Lung (tissue), 12 donors: ENCODE measurements around the gene BEND3. TPM values are rescaled to one million over a fixed set of nuclear protein-coding genes. Genes with fewer than 3 reads are reported as not detected.
"Not testable (repeated sequence)": the region's sequence is repeated elsewhere in the genome, so short reads cannot be mapped to it uniquely, and the experiment has no call there.

ENCODE experiments used
- ATAC-seq: fragments of 200-7000 bp; cut with Tn5 transposase; one replicate; pipeline ENCODE4 v1.9.1; 2020; ENCODE audit warnings: moderate number of reproducible peaks; ENCODE audit not compliant: insufficient read depth, low FRiP score
- DNase-seq, 3 donors: peaks; one replicate each; pipeline ENCODE4 v3.0.0-alpha.2; 2013 to 2017
- H3K27ac ChIP-seq, 2 donors: one replicate each; pipeline ENCODE4 v1.5.1; 2013; ENCODE audit warnings: mild to moderate bottlenecking in 2 of 2, moderate library complexity in 2 of 2, control low read depth in 1 of 2, inconsistent platforms in 1 of 2, low read depth in 1 of 2, low read length in 1 of 2
- H3K27me3 ChIP-seq, 3 donors: one replicate each; pipeline ENCODE4 v1.5.1; 2013; ENCODE audit warnings: low read length in 2 of 3; ENCODE audit not compliant: control insufficient read depth in 3 of 3, insufficient read depth in 3 of 3
- H3K36me3 ChIP-seq, 4 donors: one replicate each; pipeline ENCODE4 v1.5.1; 2013; ENCODE audit warnings: low read length in 4 of 4, mild to moderate bottlenecking in 1 of 4, moderate library complexity in 1 of 4; ENCODE audit not compliant: control insufficient read depth in 4 of 4, insufficient read depth in 4 of 4
- H3K4me1 ChIP-seq, 5 donors: one replicate each; pipeline ENCODE4 v1.5.1; 2013; ENCODE audit warnings: low read length in 5 of 5, mild to moderate bottlenecking in 2 of 5, moderate library complexity in 1 of 5; ENCODE audit not compliant: control insufficient read depth in 5 of 5, insufficient read depth in 5 of 5
- H3K4me3 ChIP-seq: one replicate; pipeline ENCODE4 v1.5.1; 2013; ENCODE audit warnings: mild to moderate bottlenecking, control low read depth, moderate library complexity
- H3K9ac ChIP-seq, 2 donors: one replicate each; pipeline ENCODE4 v1.5.1; 2013; ENCODE audit warnings: low read length in 2 of 2, control low read depth in 1 of 2; ENCODE audit not compliant: insufficient read depth in 1 of 2
- H3K9me3 ChIP-seq, 4 donors: one replicate each; pipeline ENCODE4 v1.5.1; 2013; ENCODE audit warnings: low read length in 3 of 4, mild to moderate bottlenecking in 1 of 4, moderate library complexity in 1 of 4; ENCODE audit not compliant: control insufficient read depth in 4 of 4, insufficient read depth in 3 of 4
- WGBS, 2 donors: extraction: QIAGEN DNeasy Blood & Tissue Kit; methylation state at CpG; one replicate each; pipeline ENCODE4 v1.1.7; 2013; 5-methylcytosine and 5-hydroxymethylcytosine counted together
- polyA plus RNA-seq, 2 donors: library from polyadenylated mRNA; stranded (reverse); fragments of 200-250 nt; gene quantifications; one replicate each; pipeline ENCODE4 v1.2.1, GENCODE V29; 2013
- total RNA-seq, 2 donors: library from RNA; depleted of rRNA in 1 of 2; stranded (reverse); fragments of >200 nt in 1 of 2; gene quantifications; one replicate each; pipeline ENCODE4 v1.2.1, GENCODE V29; 2014 to 2021
- TF ChIP-seq, protein P1 (sequence below): IDR thresholded peaks from 2 replicates; pipeline ENCODE4 v1.5.1; 2012; ENCODE audit warnings: mild to moderate bottlenecking; ENCODE audit errors: control extremely low read depth, extremely low read depth
- donor health status: control.
- donor health status: control.
- donor health status: Bipolar disorder and iron deficiency.
- donor health status: healthy.
- donor health status: DM: yes; HTN: yes; CAD: no.

The BEND3 gene
- total and polyA plus RNA-seq, 4 donors = 1.2 to 4.4 (median 2.5) TPM

DNA sequence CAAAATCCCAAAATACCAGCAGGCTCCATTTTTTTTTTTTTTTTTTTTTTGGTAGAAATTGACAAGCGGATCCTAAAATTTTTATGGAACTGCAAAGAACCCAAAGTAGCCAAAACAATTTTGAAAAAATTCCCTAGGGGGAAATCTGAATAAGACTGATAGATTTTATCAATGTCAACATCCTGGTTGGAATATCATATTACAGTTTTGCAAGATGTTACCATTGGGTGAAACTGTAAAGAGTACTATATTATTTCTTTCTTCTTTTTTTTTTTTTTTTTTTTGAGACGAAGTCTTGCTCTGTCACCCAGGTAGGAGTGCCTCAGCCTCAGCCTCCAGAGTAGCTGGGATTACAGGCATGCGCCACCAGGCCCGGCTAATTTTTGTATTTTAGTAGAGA is 29.4 kb upstream of the BEND3 start:
- H3K36me3 ChIP-seq = no peaks in the 10 kb centered on the region
- no peak overlapping the region for H3K9ac ChIP-seq
- no peak overlapping the region for H3K27ac ChIP-seq
- no peaks in the 10 kb centered on the region for H3K9me3 ChIP-seq
- DNase-seq (no peak), ATAC-seq (no peak)
- H3K4me3 ChIP-seq = no peak overlapping the region
- TF ChIP-seq, protein P1, sequence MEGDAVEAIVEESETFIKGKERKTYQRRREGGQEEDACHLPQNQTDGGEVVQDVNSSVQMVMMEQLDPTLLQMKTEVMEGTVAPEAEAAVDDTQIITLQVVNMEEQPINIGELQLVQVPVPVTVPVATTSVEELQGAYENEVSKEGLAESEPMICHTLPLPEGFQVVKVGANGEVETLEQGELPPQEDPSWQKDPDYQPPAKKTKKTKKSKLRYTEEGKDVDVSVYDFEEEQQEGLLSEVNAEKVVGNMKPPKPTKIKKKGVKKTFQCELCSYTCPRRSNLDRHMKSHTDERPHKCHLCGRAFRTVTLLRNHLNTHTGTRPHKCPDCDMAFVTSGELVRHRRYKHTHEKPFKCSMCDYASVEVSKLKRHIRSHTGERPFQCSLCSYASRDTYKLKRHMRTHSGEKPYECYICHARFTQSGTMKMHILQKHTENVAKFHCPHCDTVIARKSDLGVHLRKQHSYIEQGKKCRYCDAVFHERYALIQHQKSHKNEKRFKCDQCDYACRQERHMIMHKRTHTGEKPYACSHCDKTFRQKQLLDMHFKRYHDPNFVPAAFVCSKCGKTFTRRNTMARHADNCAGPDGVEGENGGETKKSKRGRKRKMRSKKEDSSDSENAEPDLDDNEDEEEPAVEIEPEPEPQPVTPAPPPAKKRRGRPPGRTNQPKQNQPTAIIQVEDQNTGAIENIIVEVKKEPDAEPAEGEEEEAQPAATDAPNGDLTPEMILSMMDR = no peak
- 93 to 96% methylated on average over 4 of the region's 4 CpGs for WGBS, 2 donors
- no peaks in the 10 kb centered on the region for H3K27me3 ChIP-seq
- H3K4me1 ChIP-seq = no peaks in the 10 kb centered on the region

DNA sequence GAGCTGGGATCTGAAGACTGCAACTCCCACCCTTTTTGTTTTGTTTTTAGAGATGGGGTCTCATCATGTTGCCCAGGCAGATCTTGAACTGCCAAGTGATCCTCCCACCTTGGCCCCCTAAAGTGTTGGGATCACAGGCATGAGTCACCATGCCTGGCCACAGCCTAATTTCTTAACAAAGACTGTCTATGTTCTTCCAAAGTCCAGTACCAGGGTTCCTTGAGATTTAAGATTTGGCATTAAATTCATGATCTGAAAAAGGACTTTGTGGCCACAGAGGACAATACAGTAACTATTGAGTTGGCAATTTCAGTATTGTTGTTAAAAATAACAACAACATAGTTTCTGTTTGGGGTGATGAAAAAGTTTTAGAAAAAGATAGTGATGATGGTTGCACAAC is 28.7 kb upstream of the BEND3 start:
- Histone ChIP-seq H3K27ac (no peak overlapping the region), H3K4me3 (no peak overlapping the region), H3K4me1 (no peaks in the 10 kb centered on the region), H3K27me3 (no peaks in the 10 kb centered on the region), H3K9ac (no peak overlapping the region), H3K36me3 (no peaks in the 10 kb centered on the region), H3K9me3 (no peaks in the 10 kb centered on the region)
- ATAC-seq = no peak
- TF ChIP-seq, protein P1 = no peak
- DNase-seq = no peak

DNA sequence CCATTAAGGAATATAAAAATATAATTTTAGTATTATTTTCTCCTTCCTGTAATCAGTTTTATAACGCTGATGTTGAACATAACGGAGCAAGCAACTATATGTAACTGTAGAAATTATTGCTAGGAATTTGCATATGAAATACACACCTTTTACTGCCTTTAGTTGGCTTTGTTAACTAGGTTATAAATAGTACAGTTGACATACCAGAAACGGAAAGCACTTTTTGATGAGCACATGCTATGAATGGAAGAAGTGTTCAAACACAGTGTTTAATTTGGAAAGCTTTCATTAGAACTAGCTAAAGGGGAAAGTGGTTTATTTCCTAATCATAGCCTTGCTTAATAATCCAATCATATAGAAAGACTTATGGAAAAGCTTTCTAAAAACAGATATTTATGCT is 25.3 kb upstream of the BEND3 start:
- no peak for ATAC-seq
- WGBS, 2 donors = 66 to 84% methylated on average over 3 of the region's 3 CpGs
- no peak overlapping the region for H3K4me3 ChIP-seq
- H3K9me3 ChIP-seq = no peaks in the 10 kb centered on the region
- no peaks in the 10 kb centered on the region for H3K27me3 ChIP-seq
- no peak for DNase-seq
- H3K9ac ChIP-seq = no peak overlapping the region
- no peaks in the 10 kb centered on the region for H3K36me3 ChIP-seq
- TF ChIP-seq, protein P1 = no peak
- no peak overlapping the region for H3K27ac ChIP-seq
- H3K4me1 ChIP-seq = no peaks in the 10 kb centered on the region

DNA sequence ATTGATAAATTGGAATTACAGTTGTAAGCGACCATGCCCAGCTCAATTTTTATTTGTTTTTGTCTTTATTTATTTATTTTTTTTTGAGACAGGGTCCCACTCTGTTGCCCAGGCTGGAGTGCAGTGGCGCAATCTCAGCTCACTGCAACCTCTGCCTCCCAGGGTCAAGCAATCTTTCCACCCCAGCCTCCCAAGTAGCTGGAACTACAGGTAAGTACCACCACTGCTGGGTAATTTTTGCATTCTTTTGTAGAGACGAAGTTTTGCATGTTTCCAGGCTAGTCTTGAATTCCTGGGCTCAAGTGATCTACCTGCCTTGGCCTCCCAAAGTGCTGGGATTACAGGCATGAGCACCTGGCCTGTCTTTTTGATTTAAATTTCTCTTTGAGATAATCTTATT is 21.0 kb upstream of the BEND3 start:
- ATAC-seq, H3K4me3 ChIP-seq, H3K27ac ChIP-seq, DNase-seq, H3K4me1 ChIP-seq, H3K9ac ChIP-seq, H3K36me3 ChIP-seq, H3K27me3 ChIP-seq, H3K9me3 ChIP-seq: not testable (repeated sequence)
- WGBS, 2 donors = 81 to 92% methylated on average over 3 of the region's 3 CpGs

DNA sequence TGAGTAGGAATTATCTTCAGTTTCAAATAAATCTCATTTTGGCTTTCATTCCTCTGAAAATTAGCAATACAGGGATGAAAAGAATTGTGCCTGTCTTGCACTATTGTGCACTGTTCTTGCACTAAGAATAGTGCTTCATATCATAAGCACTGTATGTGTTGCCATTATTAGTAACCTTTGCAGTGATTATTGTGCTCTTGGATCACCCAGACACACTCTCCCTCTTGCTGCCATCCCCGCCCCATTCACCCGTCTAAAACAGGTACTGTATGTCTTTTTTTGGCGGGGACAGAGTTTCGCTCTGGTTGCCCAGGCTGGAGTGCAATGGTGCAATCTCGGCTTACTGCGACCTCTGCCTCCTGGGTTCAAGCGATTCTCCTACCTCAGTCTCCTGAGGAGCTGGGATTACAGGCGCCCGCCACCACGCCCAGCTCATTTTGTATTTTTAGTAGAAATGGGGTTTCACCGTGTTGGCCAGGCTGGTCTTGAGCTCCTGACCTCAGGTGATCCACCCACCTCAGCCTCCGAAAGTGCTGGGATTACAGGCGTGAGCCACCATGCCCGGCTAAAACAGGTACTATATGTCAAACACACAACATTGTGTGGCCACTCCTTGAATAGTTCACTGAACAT is 19.8 kb upstream of the BEND3 start:
- H3K36me3 ChIP-seq = not testable (repeated sequence)
- 94 to 96% methylated on average over 14 of the region's 14 CpGs for WGBS, 2 donors

More for the DNA sequence above, 19.8 kb upstream of the BEND3 start:
- DNase-seq, H3K9ac ChIP-seq, ATAC-seq, H3K27me3 ChIP-seq, H3K4me3 ChIP-seq, H3K9me3 ChIP-seq, H3K27ac ChIP-seq, H3K4me1 ChIP-seq: not testable (repeated sequence)
